IPS DF 4.7 (cell line): ENCODE measurements around the gene MBD5.

Experiments
- DNase-seq: peaks from one replicate; pipeline ENCODE4 v3.0.0-alpha.2; 2013; ENCODE audit warnings: low spot score; ENCODE audit errors: extremely low read depth

MBD5 gene

DNA sequence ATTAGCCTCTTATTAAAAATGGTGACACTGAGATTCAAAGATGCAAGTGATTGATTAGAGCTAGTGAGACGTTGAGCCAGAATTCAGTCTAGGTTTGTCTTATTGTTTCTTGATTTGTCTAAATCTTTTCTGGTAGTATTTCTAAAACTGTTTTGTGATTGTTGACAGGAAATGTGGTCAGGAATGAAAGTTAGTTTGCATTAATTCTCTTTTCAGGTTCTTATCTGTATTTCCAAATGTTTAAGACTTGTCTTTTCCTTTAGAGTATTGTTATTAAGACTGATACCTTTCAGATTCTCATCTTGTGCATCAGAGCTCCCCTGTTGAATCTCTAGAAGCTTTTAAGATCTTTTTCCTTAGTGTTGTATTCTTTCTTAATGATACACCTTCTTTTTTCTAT, 89.3 kb downstream of the MBD5 start:
- no peak for DNase-seq

DNA sequence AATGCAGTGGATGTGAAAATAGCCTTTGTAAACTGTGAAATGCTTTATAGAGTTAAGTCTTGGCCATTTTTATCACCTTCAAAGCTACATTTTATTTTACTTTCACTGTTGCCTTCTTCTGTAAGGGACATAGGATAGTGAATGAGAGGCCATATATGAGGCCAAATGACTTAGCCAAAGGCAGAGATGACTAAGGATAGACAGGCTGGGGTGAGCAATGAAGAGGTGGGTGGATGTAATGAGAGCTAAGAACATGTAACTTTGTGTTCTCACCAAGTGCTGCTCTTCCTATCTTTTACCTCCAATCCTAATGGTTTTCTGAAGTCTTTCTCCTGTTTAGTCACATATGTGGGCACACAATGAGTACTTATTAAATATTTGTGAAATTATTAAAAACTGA, 101.9 kb downstream of the MBD5 start:
- DNase-seq: no peak

- DNase-seq: no peak
Observed at GRCh38 chr2:148124271-148124670, 103.4 kb downstream of the MBD5 start.

GRCh38 chr2:148130581-148130980, 109.7 kb downstream of the MBD5 start:
- no peak for DNase-seq

- no peak for DNase-seq
Observed at GRCh38 chr2:148132412-148132811, 111.5 kb downstream of the MBD5 start.

DNA sequence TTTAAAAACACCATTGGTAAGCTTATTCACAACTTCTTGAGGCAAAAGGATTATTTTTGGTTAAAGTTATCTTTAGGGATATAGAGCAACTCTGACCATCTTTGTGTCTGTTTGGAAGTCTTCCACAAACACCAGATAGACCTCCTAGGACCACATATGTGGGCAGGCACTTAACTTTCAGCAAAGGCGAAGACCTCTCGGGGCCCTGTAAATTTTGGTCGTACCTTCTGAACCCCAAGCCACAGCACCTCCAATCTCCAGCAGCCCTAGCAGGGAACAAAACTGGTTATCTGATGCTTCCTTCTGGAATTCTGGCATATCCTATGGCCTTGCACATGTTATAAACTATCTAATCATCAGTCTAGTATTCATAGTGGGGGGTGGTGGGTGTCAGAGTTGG, 114.8 kb downstream of the MBD5 start:
- DNase-seq: no peak

DNA sequence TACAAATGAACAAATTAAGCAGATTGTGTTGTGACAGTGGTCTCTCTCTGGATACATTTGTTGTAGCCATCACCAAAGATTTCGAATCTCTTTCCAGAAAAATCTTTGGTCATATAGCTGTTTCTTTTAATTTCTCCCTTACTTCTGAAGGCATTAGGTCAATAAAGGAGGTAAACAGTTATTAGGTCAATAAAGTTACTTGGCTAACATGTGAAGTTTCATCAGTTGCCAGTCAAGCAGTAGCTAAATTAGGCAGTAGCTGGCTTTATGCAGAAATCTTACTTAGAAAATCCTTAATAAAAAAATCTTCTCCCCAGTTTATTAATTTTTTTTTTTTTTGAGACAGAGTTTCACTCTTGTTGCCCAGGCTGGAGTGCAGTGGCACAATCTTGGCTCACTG, 115.5 kb downstream of the MBD5 start:
- DNase-seq: no peak

GRCh38 chr2:148161909-148162435, 141.1 kb downstream of the MBD5 start:
- DNase-seq: no peak

DNA sequence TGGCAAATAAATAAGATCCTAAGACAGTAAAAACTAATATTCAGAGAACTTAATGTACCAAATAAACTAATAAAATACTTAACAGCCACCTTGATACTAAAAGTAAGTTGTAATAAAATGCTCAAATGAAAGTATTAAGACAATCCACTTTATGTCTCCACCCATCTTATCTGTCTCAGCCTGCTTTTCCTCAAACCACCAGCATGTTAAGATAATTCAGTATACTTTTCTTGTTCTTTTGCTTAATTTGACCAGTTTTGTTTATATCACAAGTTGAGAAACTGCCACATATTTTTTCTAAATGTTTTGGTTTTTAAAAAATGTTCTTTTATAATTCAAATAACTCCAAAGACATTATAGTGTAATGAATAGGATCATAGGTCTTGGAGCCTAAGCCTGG, 142.0 kb downstream of the MBD5 start:
- DNase-seq: no peak

DNA sequence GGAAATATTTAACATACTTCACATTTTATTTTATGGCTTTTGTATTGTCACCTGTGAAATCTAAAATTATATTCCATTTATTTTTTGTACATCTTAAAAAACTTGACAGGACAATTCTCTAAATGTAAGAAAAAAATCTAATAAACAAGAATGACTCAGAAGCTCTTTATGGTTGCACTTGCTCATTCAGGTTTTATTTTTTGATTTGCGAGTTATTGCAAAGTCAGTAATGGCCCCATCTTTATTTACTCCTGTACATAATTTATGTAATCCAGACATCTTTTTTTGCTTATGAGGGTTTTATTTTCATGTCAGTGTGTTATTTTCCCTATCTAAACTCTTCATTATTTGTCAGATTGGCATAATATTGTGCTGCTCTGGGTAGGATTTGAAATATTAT, 145.1 kb downstream of the MBD5 start:
- DNase-seq: no peak

GRCh38 chr2:148167241-148167766, 146.4 kb downstream of the MBD5 start:
- no peak for DNase-seq

- DNase-seq: no peak
Observed at GRCh38 chr2:148167855-148168254, 147.0 kb downstream of the MBD5 start.

DNA sequence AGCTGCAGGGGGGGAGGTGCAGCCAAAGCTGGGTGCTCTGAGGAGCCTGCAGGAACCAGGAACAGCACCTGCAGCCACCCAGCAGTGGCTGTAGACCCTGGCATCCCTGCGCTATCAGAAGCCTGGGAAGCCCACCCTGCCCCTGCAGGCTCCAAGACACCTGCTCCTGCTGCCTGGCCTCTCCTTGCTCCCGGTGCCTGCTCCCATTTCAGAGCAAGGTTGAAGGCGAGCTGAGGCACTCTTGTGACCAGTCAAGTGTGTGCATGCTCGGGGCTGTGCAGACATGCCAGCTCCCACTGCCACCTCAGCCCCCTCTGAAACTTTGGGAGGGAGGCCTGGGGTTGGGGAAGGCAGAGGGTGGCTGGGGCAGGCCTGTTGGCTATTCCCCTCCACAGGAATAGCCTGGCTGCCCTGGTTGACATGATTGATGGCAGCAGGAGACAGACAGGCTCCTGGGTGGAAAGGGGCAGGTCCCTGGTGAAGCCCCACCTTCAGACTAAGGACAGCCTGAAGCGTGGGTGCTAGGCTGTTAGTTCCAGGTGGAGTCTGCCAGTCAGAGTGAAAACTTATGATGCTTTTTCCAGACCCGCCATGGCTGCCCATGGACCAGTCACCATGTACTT, 151.4 kb downstream of the MBD5 start:
- DNase-seq: no peak

DNA sequence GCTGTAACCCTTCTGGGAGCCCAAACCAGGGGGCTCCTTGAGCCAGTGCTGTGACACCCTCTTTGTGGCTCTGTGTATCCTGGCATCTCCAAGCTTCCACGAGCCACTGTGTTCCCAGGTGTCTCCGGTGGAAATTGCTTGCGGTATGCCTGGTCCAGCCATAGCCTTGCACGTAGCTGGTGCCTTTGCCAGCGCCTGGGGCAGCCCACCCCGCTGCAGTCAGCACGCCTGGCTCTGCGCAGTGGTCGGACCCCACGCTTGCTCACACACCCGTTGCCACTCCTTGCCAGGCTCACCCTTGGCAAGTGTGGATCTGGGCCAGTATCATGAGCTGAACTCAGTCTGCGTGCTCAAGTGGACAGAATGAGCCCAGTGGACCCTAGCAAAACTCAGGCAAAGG, 152.3 kb downstream of the MBD5 start:
- no peak for DNase-seq

GRCh38 chr2:148177559-148177958, 156.7 kb downstream of the MBD5 start:
- no peak for DNase-seq

- DNase-seq: no peak
Observed at GRCh38 chr2:148179724-148180123, 158.8 kb downstream of the MBD5 start.

DNA sequence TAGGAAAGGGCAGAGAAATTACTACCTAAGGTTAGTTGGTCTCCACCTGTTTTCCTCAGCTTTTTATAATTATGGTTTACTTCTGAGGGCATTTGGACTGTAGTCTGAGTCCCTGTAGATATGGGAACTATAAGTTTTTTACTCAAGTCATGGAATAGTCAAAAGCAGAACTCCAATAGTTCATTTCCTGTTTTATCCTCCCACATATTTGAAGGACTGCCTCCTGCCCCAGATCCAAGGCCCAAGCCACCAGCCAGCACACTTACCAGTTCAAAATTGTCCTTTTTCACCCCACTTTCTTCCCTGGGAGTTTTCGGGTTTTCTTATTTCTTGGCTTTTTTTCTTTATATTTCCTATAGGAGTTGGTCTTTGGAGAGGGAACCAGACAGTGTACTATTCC, 164.1 kb downstream of the MBD5 start:
- DNase-seq: no peak

DNA sequence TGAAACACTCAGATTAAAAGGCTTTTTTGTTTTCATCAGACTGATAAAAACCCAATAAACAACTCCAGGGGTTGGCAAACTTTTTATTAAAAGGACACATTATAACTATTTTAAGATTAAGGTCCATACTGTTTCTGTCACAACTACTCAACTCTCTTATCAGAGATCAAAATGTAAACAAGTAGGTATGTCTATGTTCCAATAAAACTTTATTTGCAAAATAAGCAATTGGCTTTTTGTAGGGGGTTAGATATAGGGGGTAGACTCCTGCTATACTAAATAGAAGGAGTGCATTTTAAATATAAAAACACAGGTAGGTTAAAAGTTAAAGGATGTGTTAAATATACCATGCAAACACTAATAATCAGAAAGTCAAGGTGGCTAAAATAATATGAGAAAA, 174.0 kb downstream of the MBD5 start:
- no peak for DNase-seq

- DNase-seq: peak; percentile 64
Observed at GRCh38 chr2:148201075-148202004, 180.4 kb downstream of the MBD5 start.

- DNase-seq: no peak
Observed at GRCh38 chr2:148202237-148202636, 181.3 kb downstream of the MBD5 start.

GRCh38 chr2:148207111-148207510, 186.2 kb downstream of the MBD5 start:
- no peak for DNase-seq

DNA sequence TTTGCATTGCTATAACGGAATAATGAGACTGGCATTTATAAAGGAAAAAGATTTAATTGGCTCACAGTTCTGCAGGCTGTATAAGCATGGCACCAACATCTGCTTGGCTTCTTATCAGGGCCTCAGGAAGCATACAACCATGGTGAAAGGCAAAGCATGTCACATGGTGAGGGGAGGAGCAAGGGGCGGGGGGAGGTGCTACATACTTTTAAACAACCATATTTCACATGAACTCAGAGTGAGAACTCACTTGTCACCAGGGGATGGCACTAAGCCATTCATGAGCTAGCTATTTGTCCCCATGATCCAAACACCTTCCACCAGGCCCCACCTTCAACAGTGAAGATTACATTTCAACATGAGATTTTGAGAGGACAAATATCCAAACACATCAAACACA, 188.7 kb downstream of the MBD5 start:
- DNase-seq: peak; percentile 16
